Measurements from ENCODE around the gene SEMA6A.

DNA sequence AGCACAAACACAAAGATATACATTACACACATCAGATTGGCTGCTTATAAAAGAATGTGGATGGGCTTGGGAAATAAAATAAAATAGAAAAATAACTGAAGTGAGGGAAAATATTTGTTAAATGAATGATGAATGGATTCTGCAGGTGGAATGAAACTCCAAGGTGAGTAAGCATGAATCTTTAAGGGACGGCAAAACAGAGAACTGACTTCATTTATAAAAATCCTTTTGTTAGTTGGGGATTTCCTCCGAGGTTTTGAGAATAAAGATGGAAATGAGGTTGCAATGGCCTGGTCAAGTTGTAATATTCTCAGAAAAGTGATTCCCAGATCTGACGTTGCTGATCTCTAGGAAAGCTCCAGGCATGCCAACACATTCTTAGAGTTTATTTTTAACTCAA lies 20.9 kb upstream of the SEMA6A start:
- TF ChIP-seq CTCF (IDR thresholded peaks at IDR 0.05) (no peak), POLR2A (IDR thresholded peaks at IDR 0.05) (no peak), POLR2AphosphoS5 (IDR thresholded peaks at IDR 0.05) (no peak)

Data from transverse colon (tissue), 4 donors.